GM12865 (cell line): ENCODE measurements around the gene BCAS1.

Experiments used
- DNase-seq: peaks from one replicate; pipeline ENCODE4 v3.0.0; 2010; ENCODE audit warnings: low read depth
- H3K4me3 ChIP-seq: 2 replicates; pipeline ENCODE4 v1.5.1; 2011; ENCODE audit warnings: mild to moderate bottlenecking, low read depth, low read length, control low read depth
- CTCF ChIP-seq: IDR thresholded peaks from 2 replicates; pipeline ENCODE4 v1.5.1; 2011; ENCODE audit warnings: low read length, control low read depth, low read depth, inconsistent platforms; ENCODE audit not compliant: insufficient read depth; ENCODE audit errors: missing control alignments

The BCAS1 gene

GRCh38 chr20:54023406-54023805, 47.0 kb downstream of the BCAS1 start:
- TF ChIP-seq CTCF, result no peak
- no peak overlapping the region for H3K4me3 ChIP-seq
- DNase-seq, result no peak

GRCh38 chr20:54021446-54022235, 48.8 kb downstream of the BCAS1 start:
- TF ChIP-seq CTCF, result no peak
- H3K4me3 ChIP-seq, result no peak overlapping the region
- no peak for DNase-seq

GRCh38 chr20:54020868-54021267, 49.5 kb downstream of the BCAS1 start:
- H3K4me3 ChIP-seq, result no peak overlapping the region
- TF ChIP-seq CTCF, result no peak
- DNase-seq, result no peak

GRCh38 chr20:54020348-54020747, 50.0 kb downstream of the BCAS1 start:
- H3K4me3 ChIP-seq, result no peak overlapping the region
- DNase-seq, result no peak
- no peak for TF ChIP-seq CTCF

GRCh38 chr20:54019585-54019984, 50.8 kb downstream of the BCAS1 start:
- no peak for DNase-seq
- H3K4me3 ChIP-seq, result no peak overlapping the region
- no peak for TF ChIP-seq CTCF

GRCh38 chr20:54019127-54019526, 51.3 kb downstream of the BCAS1 start:
- no peak for DNase-seq
- TF ChIP-seq CTCF, result no peak
- H3K4me3 ChIP-seq, result no peak overlapping the region

- H3K4me3 ChIP-seq, result peak overlapping the region; percentile 20; the same call in 1 of the 2 replicates
- no peak for TF ChIP-seq CTCF
- peak; percentile 76 for DNase-seq
Observed at GRCh38 chr20:54017846-54018245, 52.5 kb downstream of the BCAS1 start.
